Stimulated activated naive CD4-positive, alpha-beta T cell (primary cell): ENCODE data around the gene SALL4.
"Not testable (repeated sequence)": the region's sequence is repeated elsewhere in the genome, so short reads cannot be mapped to it uniquely, and the experiment has no call there.

Source experiments
- DNase-seq, 6 experiments: peaks; one replicate each; lab custom pipeline; 2025; lab: John Stamatoyannopoulos, UW

SALL4 gene

GRCh38 chr20:51802170-51802751, at the start of gene SALL4:
Gene SALL4, minus strand, starts transcription at chr20:51802521. Its CDS starts 113 bp downstream, at chr20:51802408.
- DNase-seq = no peak

- DNase-seq = no peak
These were observed 46.0 kb upstream of the SALL4 start for GRCh38 chr20:51848346-51848745.

DNA sequence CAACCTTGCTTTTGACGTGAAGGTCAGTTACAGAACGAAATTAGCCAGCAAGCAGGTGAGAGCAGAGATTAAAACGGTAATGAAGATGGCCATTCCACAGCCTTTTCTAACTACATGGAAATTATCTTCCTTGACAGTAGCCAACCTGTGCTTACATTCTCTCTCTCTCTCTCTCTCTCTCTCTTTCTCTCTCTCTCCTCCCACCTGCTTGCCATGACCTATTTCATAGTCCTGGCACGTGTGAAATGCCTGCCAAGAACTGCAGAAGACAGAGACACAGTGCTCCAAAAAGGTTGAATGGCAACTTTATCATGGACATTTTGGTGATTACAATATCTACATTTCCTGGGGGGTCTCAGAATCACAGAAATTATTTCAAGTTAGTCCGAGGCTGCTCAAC, 38.5 kb upstream of the SALL4 start:
- DNase-seq = no peak

DNA sequence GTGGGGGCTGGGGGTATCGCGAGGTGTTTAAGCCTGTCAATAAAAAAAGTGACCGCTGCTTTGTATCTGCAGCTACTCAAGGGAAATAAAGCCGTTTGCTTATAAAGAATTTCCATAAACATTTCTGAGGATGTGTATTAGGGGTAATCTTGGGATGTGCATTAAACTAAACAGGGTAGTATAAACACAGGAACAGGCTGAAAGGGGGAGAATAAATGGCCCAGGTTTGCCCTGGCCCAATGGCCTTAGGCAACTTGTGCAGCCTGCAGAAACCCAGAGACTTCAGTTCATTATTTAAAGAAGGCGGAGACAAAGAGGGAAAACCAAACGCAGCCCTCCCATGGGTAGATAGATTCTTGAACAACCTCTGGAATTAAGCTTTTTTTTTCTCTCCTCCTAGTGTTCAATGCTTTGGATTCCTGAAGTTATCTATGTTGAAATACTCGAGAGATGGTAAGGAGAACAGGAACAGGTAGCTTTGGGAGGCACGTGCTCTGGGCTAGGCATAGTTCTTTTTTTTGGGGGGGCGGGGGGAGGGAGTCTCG, 35.6 kb upstream of the SALL4 start:
- no peak for DNase-seq

DNA sequence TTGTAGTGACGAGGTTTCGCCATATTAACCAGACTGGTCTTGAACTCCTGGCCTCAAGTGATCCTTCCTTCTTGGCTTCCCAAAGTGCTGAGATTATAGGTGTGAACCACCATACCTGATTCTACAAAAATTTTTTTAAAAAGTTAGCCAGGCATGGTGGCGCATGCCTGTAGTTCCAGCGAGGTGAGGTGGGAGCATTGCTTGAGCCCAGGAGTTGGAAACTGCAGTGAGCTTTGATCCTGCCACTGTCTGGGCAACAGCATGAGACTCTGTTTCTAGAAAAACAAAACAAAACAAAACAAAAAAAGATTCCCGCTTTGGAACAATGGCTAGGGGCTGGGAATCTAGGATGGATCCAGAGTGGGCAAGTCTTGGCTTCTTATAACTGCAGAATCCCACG, 35.1 kb upstream of the SALL4 start:
- no peak for DNase-seq

DNA sequence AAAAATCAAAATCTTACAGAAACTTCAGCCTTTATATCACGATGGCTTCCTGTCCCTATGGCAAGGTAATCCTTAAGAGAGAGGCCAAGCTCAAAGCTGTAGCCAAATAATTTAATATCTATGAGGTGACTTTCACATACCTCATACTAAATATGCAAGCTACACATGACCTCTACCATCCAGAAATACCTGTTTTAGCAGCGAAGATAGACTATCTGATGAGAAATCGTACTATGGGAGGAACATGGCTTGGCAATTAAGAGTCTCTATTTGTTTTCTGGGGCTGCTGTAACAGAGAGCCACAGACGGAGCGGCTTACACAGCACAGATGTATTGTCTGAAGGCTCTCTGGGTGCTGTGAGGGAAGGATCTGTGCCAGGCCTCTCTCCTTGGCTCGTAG, 31.0 kb upstream of the SALL4 start:
- DNase-seq = no peak

GRCh38 chr20:51832276-51832675, 30.0 kb upstream of the SALL4 start:
- DNase-seq = no peak

DNA sequence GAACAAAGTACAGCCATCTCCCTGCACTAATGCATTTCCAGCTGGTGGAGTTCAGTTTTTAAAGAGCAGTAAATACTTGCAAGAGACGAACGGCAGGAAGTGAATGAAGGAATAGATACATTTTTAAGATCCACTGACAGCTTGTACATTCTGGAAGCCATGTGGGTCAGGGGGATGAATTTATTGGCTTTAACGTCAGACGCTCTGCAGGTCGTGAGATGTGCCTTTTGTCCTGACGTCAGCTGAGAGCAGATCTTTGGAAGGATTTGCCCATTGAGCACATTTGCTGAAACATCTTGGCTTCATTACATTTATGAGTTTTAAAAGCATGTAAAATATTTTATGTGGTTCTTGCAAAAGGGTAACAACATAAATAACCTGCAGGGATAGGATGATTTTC, 29.5 kb upstream of the SALL4 start:
- no peak for DNase-seq

- no peak for DNase-seq
These were observed 28.2 kb upstream of the SALL4 start for GRCh38 chr20:51830538-51830937.

DNA sequence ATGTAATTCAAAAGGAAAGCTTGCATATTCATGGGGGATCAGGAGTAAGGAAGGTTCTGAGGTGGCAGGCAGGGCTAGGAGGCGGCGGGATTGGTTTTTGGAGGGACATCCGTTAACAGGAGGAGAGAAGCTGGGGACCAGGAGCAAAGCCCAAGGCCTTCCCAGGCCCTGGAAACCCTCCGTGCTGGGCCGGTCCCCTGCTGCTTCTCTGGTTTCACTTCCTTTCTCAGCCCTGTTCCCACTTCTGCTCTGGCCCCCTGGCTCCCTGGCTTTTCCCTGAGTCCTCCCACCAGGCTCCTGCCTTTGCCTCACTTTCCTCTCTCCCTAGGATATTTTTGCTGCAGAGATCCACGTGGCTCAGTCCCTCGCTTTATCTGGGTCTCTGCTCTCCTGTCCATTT, 26.4 kb upstream of the SALL4 start:
- DNase-seq = no peak

GRCh38 chr20:51826372-51826771, 24.1 kb upstream of the SALL4 start:
- no peak for DNase-seq

DNA sequence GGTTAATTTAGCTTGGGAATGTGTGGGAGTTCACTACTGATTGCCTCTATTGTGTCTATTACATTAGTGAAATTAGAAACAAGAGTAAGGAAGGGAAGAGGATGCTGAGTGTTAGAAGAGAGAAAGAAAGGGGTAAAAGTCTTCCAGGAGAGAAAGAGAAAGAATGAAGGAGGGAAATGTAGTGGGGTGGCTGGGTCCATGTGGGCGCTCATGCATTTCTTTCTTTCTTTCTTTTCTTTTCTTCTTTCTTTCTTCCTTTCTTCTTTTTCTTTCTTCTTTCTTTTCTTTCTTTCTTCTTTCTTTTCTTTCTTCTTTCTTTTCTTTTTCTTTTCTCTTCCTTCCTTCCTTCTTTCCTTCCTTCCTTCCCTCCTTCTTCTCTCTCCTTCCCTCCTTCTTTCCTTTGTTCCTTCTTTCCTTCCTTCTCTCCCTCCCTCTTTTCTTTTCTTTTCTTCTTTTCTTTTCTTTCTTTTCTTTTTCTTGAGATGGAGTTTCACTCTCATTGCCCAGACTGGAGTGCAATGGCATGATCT, 16.2 kb upstream of the SALL4 start:
- DNase-seq = no peak

DNA sequence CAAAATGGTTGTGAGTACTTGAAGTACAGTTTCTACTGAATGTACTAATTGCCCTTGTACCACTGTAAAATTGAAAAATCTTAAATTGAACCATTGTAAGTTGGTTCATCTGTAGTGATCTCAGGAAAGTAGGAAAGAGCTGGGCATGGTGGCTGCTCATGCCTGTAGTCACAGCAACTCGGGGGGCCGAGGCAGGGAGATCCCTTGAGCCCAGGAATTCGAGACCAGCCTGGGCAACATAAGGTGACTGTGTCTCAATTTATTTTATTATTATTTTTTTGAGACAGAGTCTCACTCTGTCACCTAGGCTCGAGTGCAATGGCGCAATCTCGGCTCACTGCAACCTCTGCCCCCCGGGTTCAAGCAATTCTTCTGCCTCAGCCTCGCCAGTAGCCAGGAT, 14.5 kb upstream of the SALL4 start:
- not testable (repeated sequence) for DNase-seq

DNA sequence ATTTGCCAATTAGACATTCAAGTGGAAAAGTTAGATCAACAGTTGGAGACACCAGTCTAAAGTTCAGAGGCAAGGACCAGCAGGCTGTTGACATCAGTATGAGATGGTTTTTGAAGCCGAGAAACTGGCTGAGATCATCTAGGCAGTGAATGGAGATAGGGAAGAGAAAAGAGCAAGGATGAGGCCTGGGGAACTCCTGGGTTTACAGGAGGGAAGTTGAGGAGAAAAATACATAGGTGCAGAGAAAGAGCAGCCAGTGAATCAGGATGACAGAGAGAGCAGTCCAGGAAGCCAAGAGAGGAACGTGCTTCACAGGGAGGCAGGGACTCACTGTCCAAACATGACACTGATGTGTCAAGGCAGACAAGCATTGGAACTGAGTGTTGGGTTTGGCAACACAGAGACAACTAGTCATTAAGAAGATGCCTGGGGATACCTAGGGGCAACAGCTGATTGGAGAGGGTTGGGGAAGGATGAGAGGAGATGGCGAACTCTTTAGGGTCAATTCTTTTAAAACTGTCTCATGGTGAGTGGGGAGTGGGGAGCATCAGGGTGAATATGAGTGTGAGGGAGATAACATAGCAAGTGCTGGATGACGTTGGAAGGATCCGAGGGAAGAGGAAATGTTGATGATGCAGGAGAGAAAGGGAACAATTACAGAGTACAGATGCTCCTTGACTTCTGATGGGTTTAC, 13.2 kb upstream of the SALL4 start:
- DNase-seq = no peak

DNA sequence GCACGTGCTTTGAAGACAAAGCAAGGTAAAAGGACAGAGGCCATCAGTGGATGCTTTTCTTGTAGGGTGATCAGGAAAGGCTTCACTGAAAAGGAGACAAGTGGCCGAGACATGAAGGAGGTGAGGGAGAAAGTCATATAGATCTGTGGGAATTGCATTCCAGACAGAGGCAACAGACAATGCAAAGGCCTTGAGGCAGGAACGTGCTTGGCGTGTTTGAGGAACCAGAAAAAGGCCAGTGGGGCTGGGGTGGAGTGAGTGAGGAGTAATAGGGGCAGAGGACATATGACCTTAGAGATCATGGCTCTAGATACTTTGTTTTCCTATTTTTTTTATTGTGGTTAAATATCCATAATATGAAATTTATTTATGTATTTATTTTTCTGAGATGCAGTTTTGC, 10.5 kb upstream of the SALL4 start:
- DNase-seq = no peak

GRCh38 chr20:51811514-51812128, 9.3 kb upstream of the SALL4 start:
- no peak for DNase-seq

DNA sequence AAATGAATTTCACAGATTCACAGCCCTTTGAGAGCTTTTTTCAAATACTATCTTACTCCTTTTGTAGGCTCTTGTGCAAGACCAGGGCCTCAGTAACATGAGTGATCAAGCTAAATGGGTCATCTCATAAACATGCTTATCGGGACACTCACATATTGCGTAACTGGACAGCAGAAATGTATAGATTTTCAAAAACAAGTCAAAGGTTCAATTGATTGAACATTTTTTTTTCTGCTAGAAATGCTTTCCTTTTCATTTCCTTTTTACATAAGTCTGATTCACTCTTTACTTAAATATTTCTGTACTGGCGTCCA, 8.7 kb upstream of the SALL4 start:
- DNase-seq = no peak

GRCh38 chr20:51810155-51811041, 8.1 kb upstream of the SALL4 start:
- DNase-seq = no peak

DNA sequence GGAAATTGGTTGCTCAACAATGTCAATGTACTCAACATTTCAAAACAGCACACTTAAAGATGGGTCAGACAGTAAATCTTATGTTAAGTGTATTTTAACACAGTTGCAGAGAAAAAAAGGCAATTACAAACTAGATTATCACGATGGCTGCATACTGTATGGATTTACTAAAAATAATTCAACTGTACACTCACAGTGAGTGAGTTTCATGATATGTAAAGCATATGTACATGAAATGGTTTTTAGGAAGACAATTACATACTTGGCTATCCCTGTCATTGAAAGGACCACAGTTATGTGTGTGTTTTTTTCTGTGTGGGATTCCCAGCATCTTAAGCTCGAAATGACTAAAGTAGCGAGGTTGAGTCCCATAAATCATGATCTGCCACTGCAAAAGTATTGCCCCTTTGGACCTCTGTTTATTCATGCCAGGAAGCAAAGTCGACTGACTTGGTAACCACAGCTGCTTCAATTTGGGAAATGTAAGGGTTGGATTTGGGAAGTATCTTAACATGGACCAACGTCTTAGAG, 5.5 kb upstream of the SALL4 start:
- DNase-seq = no peak

- no peak for DNase-seq
These were observed 2.4 kb upstream of the SALL4 start for GRCh38 chr20:51804754-51805153.

DNA sequence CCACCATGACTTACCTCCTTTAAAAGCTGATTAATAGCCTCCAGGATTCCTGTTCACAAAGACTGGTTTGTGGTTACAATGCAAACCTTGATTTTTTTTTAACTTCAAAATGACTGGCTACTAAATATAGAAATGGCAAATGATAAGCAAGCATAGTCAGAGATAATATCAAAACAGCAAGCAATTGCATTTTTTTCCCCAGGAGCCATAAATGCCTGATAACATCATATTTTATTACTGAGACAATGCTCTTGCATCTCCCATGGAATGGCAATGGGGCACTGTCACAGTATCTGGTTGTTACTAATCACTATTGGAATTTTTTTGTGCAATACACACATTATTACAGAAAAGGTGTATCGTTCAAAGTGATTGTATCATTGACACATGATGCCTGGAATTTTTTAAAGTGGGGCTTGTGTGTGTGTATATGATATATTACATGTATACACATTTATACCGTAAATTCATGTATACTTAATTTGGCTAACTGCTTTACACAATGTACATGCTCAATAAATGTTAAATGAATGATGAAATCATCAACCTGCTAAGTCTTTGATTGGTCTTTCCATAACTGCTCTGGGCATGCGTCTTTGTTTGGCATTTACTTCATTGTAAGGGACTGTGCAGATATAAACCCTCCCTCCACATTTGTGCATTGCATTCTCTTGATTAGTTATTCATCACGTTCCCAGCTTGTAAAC, 980 bp upstream of the SALL4 start:
- no peak for DNase-seq

DNA sequence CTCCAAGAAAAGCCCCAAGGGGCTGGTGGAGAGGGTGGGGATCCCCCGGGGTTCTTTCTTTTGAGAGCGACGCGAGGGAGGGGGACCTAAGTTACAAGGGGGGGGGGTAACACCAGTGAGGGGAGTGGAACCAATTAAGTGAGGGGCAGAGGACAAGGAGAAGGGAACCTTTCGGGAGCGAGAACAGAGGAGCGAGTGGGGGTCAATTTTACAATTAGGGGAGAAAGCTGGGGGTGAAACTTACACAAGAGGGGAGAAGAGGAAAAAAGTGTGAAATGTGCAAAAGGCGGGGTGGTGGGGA, 548 bp downstream of the SALL4 start:
- DNase-seq = no peak
